Adrenal gland (tissue), 12 donors: ENCODE measurements around the gene RBBP4. TPM values are rescaled to one million over a fixed set of nuclear protein-coding genes. Genes with fewer than 3 reads are reported as not detected.
"Not testable (repeated sequence)": the region's sequence is repeated elsewhere in the genome, so short reads cannot be mapped to it uniquely, and the experiment has no call there.

ENCODE experiments used
- DNase-seq, 7 donors: peaks; one replicate each; pipeline ENCODE4 v3.0.0-alpha.2; 2019 to 2020
- H3K27ac ChIP-seq, 5 donors: fragments of 200-600 bp; sonication (generic) in 4 of 5; 1 replicate in 3 of 5; 2 replicates in 2 of 5; pipeline versions ENCODE4 v1.5.1 to v1.8.0; 2016 to 2020; ENCODE audit warnings: mild to moderate bottlenecking in 1 of 5
- H3K27me3 ChIP-seq: fragments of 200-600 bp; 2 replicates; pipeline ENCODE4 v1.8.0; 2021
- H3K36me3 ChIP-seq, 2 donors: fragments of 200-600 bp; replicated peaks in 1 of 2; 1 replicate in 1 of 2; 2 replicates in 1 of 2; pipeline versions ENCODE4 v1.5.1 to v1.8.0; 2018 to 2022
- H3K4me1 ChIP-seq, 2 donors: fragments of 200-600 bp; replicated peaks in 1 of 2; 1 replicate in 1 of 2; 2 replicates in 1 of 2; pipeline versions ENCODE4 v1.5.1 to v1.8.0; 2018 to 2021
- H3K4me3 ChIP-seq, 4 donors: fragments of 200-600 bp; sonication (generic) in 3 of 4; one replicate each; pipeline ENCODE4 v1.5.1; 2016 to 2018
- H3K9me3 ChIP-seq, 3 donors: fragments of 200-600 bp; sonication (generic) in 1 of 3; replicated peaks in 1 of 3; 1 replicate in 2 of 3; 2 replicates in 1 of 3; pipeline versions ENCODE4 v1.5.1 to v1.8.0; 2016 to 2021
- CTCF ChIP-seq, 6 experiments: fragments of 450-650 bp in 4 of 6; fragments of 200-600 bp in 2 of 6; sonication (generic) in 1 of 6; IDR thresholded peaks; 1 replicate in 5 of 6; 2 replicates in 1 of 6; pipeline versions ENCODE4 v1.5.1 to v1.8.0; 2016 to 2021; ENCODE audit warnings: antibody characterized with exemption in 6 of 6, mild to moderate bottlenecking in 2 of 6, moderate library complexity in 1 of 6
- POLR2A ChIP-seq, 2 donors: fragments of 450-650 bp; IDR thresholded peaks; one replicate each; pipeline ENCODE4 v1.6.1; 2017; ENCODE audit warnings: antibody characterized with exemption in 2 of 2, mild to moderate bottlenecking in 2 of 2, moderate library complexity in 1 of 2
- WGBS, 4 donors: extraction: QIAGEN DNeasy Blood & Tissue Kit in 2 of 4; methylation state at CpG; one replicate each; pipeline versions ENCODE4 v1.1.5 to v1.1.7; 2013 to 2017; 5-methylcytosine and 5-hydroxymethylcytosine counted together
- intact Hi-C, 2 donors: fragments of 100-400 bp; cut with DNase I; formaldehyde crosslinking; loops; one replicate each; pipeline versions ENCODE4 v1.14.1 to v1.15.0; 2022 to 2023
- polyA plus RNA-seq, 3 donors: library from polyadenylated mRNA; stranded (reverse); fragments of 200-250 nt in 2 of 3; fragments of 350-450 nt in 1 of 3; fragmentation: Illumina TruSeq in 1 of 3; extraction: RNeasy Lipid Tissue Mini Kit (QIAGEN cat#74804) in 1 of 3; gene quantifications; one replicate each; pipeline ENCODE4 v1.2.3, GENCODE V29; 2013 to 2014
- total RNA-seq, 9 donors: library from RNA; depleted of rRNA in 4 of 9; stranded (reverse); fragments of >200 nt in 4 of 9; fragments of 120-200 nt in 1 of 9; fragmentation: NEBNext Ultra II Directional in 1 of 9; extraction: Animal tissue kit (Norgen Biotek cat#: 25700) in 1 of 9; gene quantifications; one replicate each; pipeline versions ENCODE4 v1.1.0 to v1.2.4, GENCODE V29; 2013 to 2023
- donor health status: healthy with polysubstance abuse.
- donor health status: Bipolar disorder and iron deficiency.
- donor health status: DM: yes; HTN: yes; CAD: no.
- donor health status: DM: no; HTN: no; CAD: no.
- donor health status: DM: no; HTN: no; CAD: no.
- donor health status: DM: yes; HTN: yes; CAD: no.

The RBBP4 gene
- total and polyA plus RNA-seq, 12 donors, result 24.8 to 212 (median 148) TPM

DNA sequence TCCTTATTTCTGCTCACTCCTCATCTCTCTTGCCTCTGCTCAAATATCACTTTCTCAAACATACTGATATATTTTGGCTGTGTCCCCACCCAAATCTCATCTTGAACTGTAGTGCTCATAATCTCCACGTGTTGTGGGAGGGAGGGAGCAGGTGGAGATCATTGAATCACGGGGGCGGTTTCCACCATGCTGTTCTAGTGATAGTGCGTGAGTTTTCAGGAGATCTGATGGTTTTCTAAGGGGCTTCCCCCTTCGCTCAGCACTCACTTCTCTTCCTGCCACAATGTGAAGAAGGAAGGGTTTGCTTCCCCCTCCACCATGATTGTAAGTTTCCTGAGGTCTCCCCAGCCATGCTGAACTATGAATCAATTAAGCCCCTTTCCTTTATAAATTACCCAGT is 27.2 kb upstream of the RBBP4 start:
- Histone ChIP-seq H3K4me3 (no peak overlapping the region), H3K27me3 (no peaks in the 10 kb centered on the region), H3K9me3 (no peaks in the 10 kb centered on the region), H3K36me3 (peaks cover 0 to 16% of the 10 kb centered on the region in 2 donors), H3K27ac (no peak overlapping the region), H3K4me1 (no peaks in the 10 kb centered on the region)
- WGBS, 4 donors, result 75 to 96% (median 89%) methylated on average over 5 of the region's 5 CpGs
- no peak for TF ChIP-seq CTCF (IDR thresholded peaks at IDR 0.05)
- no peak for TF ChIP-seq POLR2A (IDR thresholded peaks at IDR 0.05)
- intact Hi-C loops, result loop anchor here in 1 of 2 donors (10.0 kb wide), 1 partner anchor 99 kb away; no protein-coding TSS in a partner anchor
- no peak for DNase-seq

DNA sequence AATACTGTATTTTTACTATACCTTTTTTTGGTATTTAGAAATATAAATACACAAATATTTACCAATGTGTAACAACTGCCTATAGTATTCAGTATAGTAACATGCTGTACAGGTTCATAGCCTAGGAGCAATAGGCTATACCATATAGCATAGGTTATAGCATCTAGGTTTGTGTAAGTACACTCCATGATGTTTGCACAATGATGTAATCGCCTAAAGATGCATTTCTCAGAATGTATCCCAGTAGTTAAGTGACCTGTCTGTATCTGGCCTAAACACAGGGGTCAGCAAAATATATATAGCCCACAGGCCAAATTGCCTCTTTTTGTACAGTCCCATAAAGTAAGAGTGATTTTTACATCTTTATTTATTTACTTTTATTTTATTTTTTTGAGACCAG is 24.8 kb upstream of the RBBP4 start:
- no peaks in the 10 kb centered on the region for H3K4me1 ChIP-seq
- H3K4me3 ChIP-seq, result no peak overlapping the region
- no peak for DNase-seq
- WGBS, 4 donors, result 88 to 100% (median 93%) methylated on average over 1 of the region's 1 CpG
- no peaks in the 10 kb centered on the region for H3K9me3 ChIP-seq
- H3K36me3 ChIP-seq, result peaks cover 0 to 16% of the 10 kb centered on the region in 2 donors
- TF ChIP-seq CTCF (IDR thresholded peaks at IDR 0.05), result no peak
- no peak for TF ChIP-seq POLR2A (IDR thresholded peaks at IDR 0.05)
- H3K27ac ChIP-seq, result no peak overlapping the region
- no peaks in the 10 kb centered on the region for H3K27me3 ChIP-seq
- intact Hi-C loops, result loop anchor here in 1 of 2 donors (10.0 kb wide), 1 partner anchor 101 kb away; no protein-coding TSS in a partner anchor

DNA sequence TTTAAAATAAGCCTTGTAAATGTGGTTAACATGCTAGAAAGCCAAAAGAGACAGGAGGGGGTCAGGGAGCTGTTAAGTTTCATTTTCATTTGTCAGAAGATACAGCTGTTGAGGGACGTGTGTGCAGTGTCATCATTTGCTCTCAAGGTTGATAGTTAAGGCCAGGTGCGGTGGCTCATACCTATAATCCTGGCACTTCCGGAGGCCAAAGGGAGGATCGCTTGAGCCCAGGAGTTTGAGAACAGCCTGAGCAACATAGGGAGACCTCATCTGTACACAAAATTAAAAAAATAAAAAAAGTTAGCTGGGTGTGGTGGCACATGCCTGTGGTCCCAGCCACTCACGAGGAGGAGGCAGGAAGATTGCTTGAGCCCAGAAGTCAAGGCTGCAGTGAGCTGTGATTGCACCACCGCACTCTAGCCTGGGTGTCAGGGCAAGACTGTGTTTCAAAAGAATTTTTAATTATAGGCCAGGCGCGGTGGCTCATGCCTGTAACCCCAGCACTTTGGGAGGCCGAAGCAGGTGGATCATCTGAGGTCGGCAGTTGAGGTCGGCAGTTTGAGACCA is 23.3 kb upstream of the RBBP4 start:
- TF ChIP-seq CTCF (IDR thresholded peaks at IDR 0.05) (no peak), POLR2A (IDR thresholded peaks at IDR 0.05) (no peak)
- Histone ChIP-seq H3K27ac (peak overlapping the region in 1 of 5 donors; percentile 8), H3K36me3 (peaks cover 0 to 16% of the 10 kb centered on the region in 2 donors), H3K9me3 (no peaks in the 10 kb centered on the region), H3K4me1 (no peaks in the 10 kb centered on the region), H3K4me3 (no peak overlapping the region), H3K27me3 (no peaks in the 10 kb centered on the region)
- peak in 6 of 7 donors; percentile 51 to 78 (median 59) for DNase-seq
- intact Hi-C loops, result loop anchor here in 1 of 2 donors (10.0 kb wide), 1 partner anchor 103 kb away; no protein-coding TSS in a partner anchor
- 61 to 74% (median 67%) methylated on average over 11 of the region's 11 CpGs for WGBS, 4 donors

DNA sequence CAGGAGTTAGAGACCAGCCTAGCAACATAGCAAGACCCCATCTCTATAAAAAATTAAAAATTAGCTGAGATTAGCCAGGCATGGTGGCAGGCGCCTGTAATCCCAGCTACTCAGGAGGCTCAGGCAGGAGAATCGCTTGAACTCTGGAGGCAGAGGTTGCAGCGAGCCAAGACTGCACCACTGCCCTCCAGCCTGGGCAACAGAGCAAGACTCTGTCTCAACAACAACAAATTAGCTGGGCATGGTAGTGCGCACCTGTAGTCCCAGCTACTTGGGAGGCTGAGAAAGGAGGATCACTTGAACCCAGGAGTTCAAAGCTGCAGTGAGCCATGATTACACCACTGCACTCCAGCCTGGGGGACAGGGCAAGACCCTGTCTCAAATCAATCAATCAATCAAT is 20.8 kb upstream of the RBBP4 start:
- WGBS, 4 donors, result 93 to 100% (median 97%) methylated on average over 4 of the region's 4 CpGs
- H3K4me1 ChIP-seq, H3K27me3 ChIP-seq, H3K9me3 ChIP-seq, intact Hi-C loops, H3K4me3 ChIP-seq, H3K27ac ChIP-seq: not testable (repeated sequence)
- peak in 1 of 7 donors; percentile 4 for DNase-seq
- peaks cover 0 to 16% of the 10 kb centered on the region in 2 donors for H3K36me3 ChIP-seq

DNA sequence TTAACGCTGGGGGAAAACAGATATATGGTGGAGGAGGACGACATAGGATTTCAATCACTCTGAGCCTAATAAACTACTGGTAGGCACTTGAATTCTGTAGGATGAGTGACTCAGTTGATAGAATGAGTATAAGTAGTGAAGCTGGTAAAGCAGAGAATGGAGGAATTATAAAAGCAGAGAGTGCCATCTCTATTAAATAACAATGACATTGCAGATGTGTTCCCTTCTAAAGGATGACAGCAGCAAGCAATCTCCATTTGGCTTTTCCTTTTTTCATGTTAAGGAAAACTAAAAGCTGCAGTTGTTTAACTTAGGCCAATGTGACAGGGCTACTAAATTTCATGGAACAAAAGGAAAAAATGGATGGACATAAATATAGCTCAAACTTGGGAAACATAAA is 18.2 kb upstream of the RBBP4 start:
- Histone ChIP-seq H3K27me3 (no peaks in the 10 kb centered on the region), H3K27ac (no peak overlapping the region), H3K9me3 (no peaks in the 10 kb centered on the region), H3K36me3 (peaks cover 0 to 9% of the 10 kb centered on the region in 2 donors), H3K4me1 (no peaks in the 10 kb centered on the region), H3K4me3 (no peak overlapping the region)
- no peak for TF ChIP-seq CTCF (IDR thresholded peaks at IDR 0.05)
- TF ChIP-seq POLR2A (IDR thresholded peaks at IDR 0.05), result no peak
- DNase-seq, result no peak
- intact Hi-C loops, result no loop called here
- 71 to 89% (median 74%) methylated on average over 2 of the region's 2 CpGs for WGBS, 4 donors
